Measurements from ENCODE around the gene PRRX1.

DNA sequence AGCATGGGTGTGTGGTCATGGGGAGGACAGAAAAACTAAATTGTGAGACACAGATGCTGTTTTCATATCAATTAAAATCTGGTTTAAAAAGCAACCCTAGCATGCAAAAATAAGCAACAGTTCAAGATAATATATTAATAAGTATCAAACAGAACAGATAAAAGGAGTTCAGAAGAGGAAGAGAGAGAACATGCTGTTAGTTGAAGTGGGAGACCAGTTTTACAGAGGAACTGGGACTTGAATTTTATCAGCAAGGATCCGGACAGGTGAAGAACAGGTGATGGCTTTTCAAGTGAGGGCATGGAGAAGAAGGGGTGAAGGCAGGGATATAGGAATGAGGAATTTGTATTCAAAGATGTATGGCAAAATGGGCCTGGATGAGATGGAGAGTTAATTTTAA lies 75.9 kb downstream of the PRRX1 start:
- TF ChIP-seq, protein P1, sequence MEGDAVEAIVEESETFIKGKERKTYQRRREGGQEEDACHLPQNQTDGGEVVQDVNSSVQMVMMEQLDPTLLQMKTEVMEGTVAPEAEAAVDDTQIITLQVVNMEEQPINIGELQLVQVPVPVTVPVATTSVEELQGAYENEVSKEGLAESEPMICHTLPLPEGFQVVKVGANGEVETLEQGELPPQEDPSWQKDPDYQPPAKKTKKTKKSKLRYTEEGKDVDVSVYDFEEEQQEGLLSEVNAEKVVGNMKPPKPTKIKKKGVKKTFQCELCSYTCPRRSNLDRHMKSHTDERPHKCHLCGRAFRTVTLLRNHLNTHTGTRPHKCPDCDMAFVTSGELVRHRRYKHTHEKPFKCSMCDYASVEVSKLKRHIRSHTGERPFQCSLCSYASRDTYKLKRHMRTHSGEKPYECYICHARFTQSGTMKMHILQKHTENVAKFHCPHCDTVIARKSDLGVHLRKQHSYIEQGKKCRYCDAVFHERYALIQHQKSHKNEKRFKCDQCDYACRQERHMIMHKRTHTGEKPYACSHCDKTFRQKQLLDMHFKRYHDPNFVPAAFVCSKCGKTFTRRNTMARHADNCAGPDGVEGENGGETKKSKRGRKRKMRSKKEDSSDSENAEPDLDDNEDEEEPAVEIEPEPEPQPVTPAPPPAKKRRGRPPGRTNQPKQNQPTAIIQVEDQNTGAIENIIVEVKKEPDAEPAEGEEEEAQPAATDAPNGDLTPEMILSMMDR (IDR thresholded peaks at IDR 0.05; ENCODE audit: low read length), result no peak
- no peak for TF ChIP-seq EZH2 (optimal IDR thresholded peaks at IDR 0.05; ENCODE audit: low read depth, low read length)

Data from MM.1S (cell line).